Ovary (tissue), 9 donors: ENCODE results near the gene YEATS2. TPM values are rescaled to one million over a fixed set of nuclear protein-coding genes. Genes with fewer than 3 reads are reported as not detected.

ENCODE experiments used
- DNase-seq, 5 donors: peaks; one replicate each; pipeline ENCODE4 v3.0.0-alpha.2; 2019 to 2020
- H3K27ac ChIP-seq, 2 donors: fragments of 200-600 bp; one replicate each; pipeline versions ENCODE4 v1.5.1 to v1.8.0; 2019 to 2022
- H3K27me3 ChIP-seq: fragments of 200-600 bp; one replicate; pipeline ENCODE4 v1.8.0; 2022
- H3K36me3 ChIP-seq: fragments of 200-600 bp; sonication (generic); one replicate; pipeline ENCODE4 v1.5.1; 2019
- H3K4me1 ChIP-seq: one replicate; pipeline ENCODE4 v1.8.1; 2013; ENCODE audit warnings: mild to moderate bottlenecking, moderate library complexity; ENCODE audit not compliant: insufficient read depth
- H3K4me3 ChIP-seq: fragments of 200-600 bp; sonication (generic); one replicate; pipeline ENCODE4 v1.5.1; 2017
- H3K9me3 ChIP-seq, 2 donors: fragments of 200-600 bp in 1 of 2; sonication (generic) in 1 of 2; one replicate each; pipeline versions ENCODE4 v1.5.1 to v1.8.1; 2013 to 2019; ENCODE audit warnings: mild to moderate bottlenecking in 1 of 2, moderate library complexity in 1 of 2
- CTCF ChIP-seq, 3 donors: fragments of 450-650 bp in 2 of 3; fragments of 200-600 bp in 1 of 3; IDR thresholded peaks; one replicate each; pipeline versions ENCODE4 v1.5.1 to v1.8.0; 2016 to 2022; ENCODE audit warnings: antibody characterized with exemption in 3 of 3, mild to moderate bottlenecking in 1 of 3
- EP300 ChIP-seq: sonication (generic); formaldehyde crosslinking; IDR thresholded peaks from one replicate; pipeline ENCODE4 v1.6.1; 2017; ENCODE audit warnings: antibody characterized with exemption
- POLR2A ChIP-seq: fragments of 450-650 bp; IDR thresholded peaks from one replicate; pipeline ENCODE4 v1.6.1; 2017; ENCODE audit warnings: antibody characterized with exemption, mild to moderate bottlenecking, moderate library complexity
- WGBS, 3 donors: extraction: QIAGEN DNeasy Blood & Tissue Kit in 1 of 3; methylation state at CpG; one replicate each; pipeline versions ENCODE4 v1.1.5 to v1.1.7; 2013 to 2017; 5-methylcytosine and 5-hydroxymethylcytosine counted together
- intact Hi-C, 4 donors: fragments of 100-400 bp; cut with DNase I; formaldehyde crosslinking; loops; one replicate each; pipeline versions ENCODE4 v1.11.0 to v1.15.1; 2022 to 2023
- polyA plus RNA-seq, 2 donors: library from polyadenylated mRNA; stranded (reverse); fragments of 200-250 nt in 1 of 2; fragments of 350-450 nt in 1 of 2; fragmentation: Illumina TruSeq in 1 of 2; extraction: RNeasy Lipid Tissue Mini Kit (QIAGEN cat#74804) in 1 of 2; gene quantifications; one replicate each; pipeline ENCODE4 v1.2.3, GENCODE V29; 2013 to 2014
- total RNA-seq, 7 donors: library from RNA; depleted of rRNA in 2 of 7; stranded (reverse); fragments of >200 nt in 2 of 7; fragmentation: NEBNext Ultra II Directional in 3 of 7; extraction: Animal tissue kit (Norgen Biotek cat#: 25700) in 3 of 7; gene quantifications; one replicate each; pipeline versions ENCODE4 v1.1.0 to v1.2.4, GENCODE V29; 2016 to 2023
- donor health status: DM: no; HTN: no; CAD: no; lungs with moderate emphysema.
- donor health status: DM: no; HTN: no; CAD: no.
- donor health status: Bipolar disorder and iron deficiency.
- donor health status: DM: yes; HTN: yes; CAD: no.
- donor health status: DM: no; HTN: no; CAD: no.
- donor health status: DM: yes; HTN: yes; CAD: no.

Gene YEATS2
- total and polyA plus RNA-seq, 9 donors: 11.3 to 35.5 (median 26.0) TPM

DNA sequence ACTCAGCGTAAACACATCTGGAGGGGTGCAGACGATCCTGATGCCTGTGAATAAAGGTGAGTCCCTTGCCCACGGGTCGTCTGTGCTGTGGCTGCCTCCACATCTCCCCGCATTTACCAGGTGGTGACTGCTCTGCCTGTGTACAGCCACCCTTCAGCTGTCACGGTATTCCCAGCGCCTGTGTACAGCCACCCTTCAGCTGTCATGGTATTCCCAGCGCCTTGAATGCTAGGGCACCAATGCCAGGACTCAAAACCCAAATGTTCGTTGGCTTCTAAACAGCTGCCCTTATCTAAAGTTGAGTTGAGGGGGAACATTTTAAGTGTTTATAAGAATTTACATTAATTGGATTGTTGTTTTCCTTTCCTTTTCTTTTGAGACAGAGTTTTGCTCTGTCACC is 100.4 kb downstream of the YEATS2 start:
- H3K9me3 ChIP-seq: no peaks in the 10 kb centered on the region
- H3K27me3 ChIP-seq: no peaks in the 10 kb centered on the region
- 52 to 64% (median 54%) methylated on average over 9 of the region's 9 CpGs for WGBS, 3 donors
- H3K27ac ChIP-seq: no peak overlapping the region
- DNase-seq: no peak
- TF ChIP-seq POLR2A (no peak), EP300 (no peak), CTCF (IDR thresholded peaks at IDR 0.05) (no peak)
- H3K4me3 ChIP-seq: no peak overlapping the region
- no peaks in the 10 kb centered on the region for H3K36me3 ChIP-seq
- intact Hi-C loops: no loop called here
- no peaks in the 10 kb centered on the region for H3K4me1 ChIP-seq

- no peaks in the 10 kb centered on the region for H3K9me3 ChIP-seq
- DNase-seq: no peak
- H3K27ac ChIP-seq: no peak overlapping the region
- WGBS, 3 donors: 76 to 90% (median 87%) methylated on average over 5 of the region's 5 CpGs
- H3K4me1 ChIP-seq: no peaks in the 10 kb centered on the region
- no peak for TF ChIP-seq CTCF (IDR thresholded peaks at IDR 0.05)
- no peak for TF ChIP-seq EP300
- no peak for TF ChIP-seq POLR2A
- no peak overlapping the region for H3K4me3 ChIP-seq
- intact Hi-C loops: no loop called here
- no peaks in the 10 kb centered on the region for H3K27me3 ChIP-seq
- H3K36me3 ChIP-seq: no peaks in the 10 kb centered on the region
Measured at GRCh38 chr3:183799461-183799860, 101.9 kb downstream of the YEATS2 start.

DNA sequence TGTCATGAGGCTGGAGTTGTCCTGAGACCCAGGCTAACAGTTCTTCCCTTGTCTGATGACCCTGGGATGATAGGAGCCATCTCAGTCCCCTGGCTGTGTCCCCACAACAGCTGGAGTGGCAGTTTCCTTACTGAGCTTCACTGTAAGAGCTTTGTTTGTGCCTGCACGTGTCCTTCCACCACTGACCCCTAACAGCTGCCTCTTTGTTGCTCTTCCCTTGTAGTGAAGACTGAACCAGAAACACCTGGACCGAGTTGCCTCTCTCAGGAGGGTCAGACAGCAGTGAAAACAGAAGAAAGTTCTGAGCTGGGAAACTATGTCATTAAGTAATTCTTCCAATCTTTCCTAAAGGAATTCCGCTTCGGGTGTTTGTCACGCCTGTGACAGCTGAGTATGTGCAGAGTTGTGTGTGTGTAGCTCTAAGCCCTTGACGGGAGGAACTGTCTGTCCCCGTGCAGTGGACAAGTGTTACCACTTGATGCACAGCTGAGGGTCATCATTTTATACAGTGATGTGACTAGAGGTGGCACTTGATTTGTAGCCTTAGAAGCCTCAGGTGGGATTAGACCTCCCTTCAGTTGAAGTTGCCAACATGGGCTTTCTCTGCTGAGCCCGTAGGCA is 102.8 kb downstream of the YEATS2 start:
- no peak overlapping the region for H3K27ac ChIP-seq
- no peak for DNase-seq
- WGBS, 3 donors: 47 to 69% (median 50%) methylated on average over 8 of the region's 8 CpGs
- H3K9me3 ChIP-seq: no peaks in the 10 kb centered on the region
- intact Hi-C loops: no loop called here
- H3K4me3 ChIP-seq: no peak overlapping the region
- H3K27me3 ChIP-seq: no peaks in the 10 kb centered on the region
- no peaks in the 10 kb centered on the region for H3K4me1 ChIP-seq
- TF ChIP-seq POLR2A (no peak), CTCF (IDR thresholded peaks at IDR 0.05) (no peak), EP300 (no peak)
- no peaks in the 10 kb centered on the region for H3K36me3 ChIP-seq

GRCh38 chr3:183801601-183802000 is 104.0 kb downstream of the YEATS2 start:
- Histone ChIP-seq H3K4me1 (no peaks in the 10 kb centered on the region), H3K4me3 (no peak overlapping the region), H3K9me3 (no peaks in the 10 kb centered on the region), H3K27me3 (no peaks in the 10 kb centered on the region), H3K36me3 (no peaks in the 10 kb centered on the region), H3K27ac (no peak overlapping the region)
- intact Hi-C loops: no loop called here
- no peak for TF ChIP-seq POLR2A
- TF ChIP-seq EP300: no peak
- TF ChIP-seq CTCF (IDR thresholded peaks at IDR 0.05): no peak
- no peak for DNase-seq
- 74 to 88% (median 80%) methylated on average over 5 of the region's 5 CpGs for WGBS, 3 donors
